Measurements from ENCODE around the gene IL17RE. TPM values are rescaled to one million over a fixed set of nuclear protein-coding genes. Genes with fewer than 3 reads are reported as not detected.

Gene IL17RE
- total and polyA plus RNA-seq, 2 of the 13 experiments (the other 11 are each of a cell fraction or from before 2014, with no cell fraction given) = 14.5 to 24.1 TPM

- TF ChIP-seq SMYD3 (CRISPR knock-in tag; IDR thresholded peaks at IDR 0.05) (no peak), BRF2 (CRISPR knock-in tag; IDR thresholded peaks at IDR 0.05) (no peak), ZBED4 (CRISPR knock-in tag; IDR thresholded peaks at IDR 0.05; ENCODE audit: borderline replicate concordance) (peak; percentile 100), ZNF691 (CRISPR knock-in tag; IDR thresholded peaks at IDR 0.05; ENCODE audit: borderline replicate concordance, low read depth) (peak; percentile 60), NFIC (IDR thresholded peaks at IDR 0.05; ENCODE audit: low read length) (peak; percentile 60; the same call in 1 of the 2 replicates), ZFP36L1 (CRISPR knock-in tag; IDR thresholded peaks at IDR 0.05) (0 out of 2 replicates have a peak, but pooled peaks have one; percentile 82), ARID4A (CRISPR knock-in tag; IDR thresholded peaks at IDR 0.05; ENCODE audit: borderline replicate concordance) (peak; percentile 91), ZBTB10 (CRISPR knock-in tag; IDR thresholded peaks at IDR 0.05; ENCODE audit: borderline replicate concordance) (peak; percentile 88), ZNF597 (CRISPR knock-in tag; IDR thresholded peaks at IDR 0.05) (0 out of 2 replicates have a peak, but pooled peaks have one; percentile 22), GTF2F1 (IDR thresholded peaks at IDR 0.05; ENCODE audit: low read length) (no peak), POLR2AphosphoS5 (IDR thresholded peaks at IDR 0.05; ENCODE audit: low read depth, low read length) (peak; percentile 89), TCF12 (IDR thresholded peaks at IDR 0.05) (no peak), TCF12 (CRISPR knock-in tag; IDR thresholded peaks at IDR 0.05) (peak; percentile 80; the same call in 1 of the 2 replicates)
Observed at GRCh38 chr3:9890249-9891071, 12.2 kb upstream of the IL17RE start, which contains the start of gene JAGN1 (continued).

Measured in HepG2 (cell line).